ENCODE measurements around the gene NTNG1.

Gene NTNG1

GRCh38 chr1:107323784-107324183 is 182.9 kb downstream of the NTNG1 start:
- no peak for TF ChIP-seq FOXP2 (optimal IDR thresholded peaks at IDR 0.05; ENCODE audit: borderline replicate concordance, extremely low read depth, extremely low read length, insufficient read depth)

- TF ChIP-seq SIN3A (IDR thresholded peaks at IDR 0.05; ENCODE audit: borderline replicate concordance, insufficient read depth, low read length) (no peak), TAF1 (IDR thresholded peaks at IDR 0.05; ENCODE audit: borderline replicate concordance, insufficient read depth, low read length) (no peak), FOXP2 (optimal IDR thresholded peaks at IDR 0.05; ENCODE audit: borderline replicate concordance, extremely low read depth, extremely low read length, insufficient read depth) (no peak), POLR2AphosphoS5 (IDR thresholded peaks at IDR 0.05; ENCODE audit: low read depth, low read length) (no peak)
- TF ChIP-seq, protein P1, sequence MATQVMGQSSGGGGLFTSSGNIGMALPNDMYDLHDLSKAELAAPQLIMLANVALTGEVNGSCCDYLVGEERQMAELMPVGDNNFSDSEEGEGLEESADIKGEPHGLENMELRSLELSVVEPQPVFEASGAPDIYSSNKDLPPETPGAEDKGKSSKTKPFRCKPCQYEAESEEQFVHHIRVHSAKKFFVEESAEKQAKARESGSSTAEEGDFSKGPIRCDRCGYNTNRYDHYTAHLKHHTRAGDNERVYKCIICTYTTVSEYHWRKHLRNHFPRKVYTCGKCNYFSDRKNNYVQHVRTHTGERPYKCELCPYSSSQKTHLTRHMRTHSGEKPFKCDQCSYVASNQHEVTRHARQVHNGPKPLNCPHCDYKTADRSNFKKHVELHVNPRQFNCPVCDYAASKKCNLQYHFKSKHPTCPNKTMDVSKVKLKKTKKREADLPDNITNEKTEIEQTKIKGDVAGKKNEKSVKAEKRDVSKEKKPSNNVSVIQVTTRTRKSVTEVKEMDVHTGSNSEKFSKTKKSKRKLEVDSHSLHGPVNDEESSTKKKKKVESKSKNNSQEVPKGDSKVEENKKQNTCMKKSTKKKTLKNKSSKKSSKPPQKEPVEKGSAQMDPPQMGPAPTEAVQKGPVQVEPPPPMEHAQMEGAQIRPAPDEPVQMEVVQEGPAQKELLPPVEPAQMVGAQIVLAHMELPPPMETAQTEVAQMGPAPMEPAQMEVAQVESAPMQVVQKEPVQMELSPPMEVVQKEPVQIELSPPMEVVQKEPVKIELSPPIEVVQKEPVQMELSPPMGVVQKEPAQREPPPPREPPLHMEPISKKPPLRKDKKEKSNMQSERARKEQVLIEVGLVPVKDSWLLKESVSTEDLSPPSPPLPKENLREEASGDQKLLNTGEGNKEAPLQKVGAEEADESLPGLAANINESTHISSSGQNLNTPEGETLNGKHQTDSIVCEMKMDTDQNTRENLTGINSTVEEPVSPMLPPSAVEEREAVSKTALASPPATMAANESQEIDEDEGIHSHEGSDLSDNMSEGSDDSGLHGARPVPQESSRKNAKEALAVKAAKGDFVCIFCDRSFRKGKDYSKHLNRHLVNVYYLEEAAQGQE (IDR thresholded peaks at IDR 0.05; ENCODE audit: insufficient read depth in 1 of 2, low read depth in 2 of 2, low read length in 2 of 2): no peak
Observed at GRCh38 chr1:107326824-107327445, 186.1 kb downstream of the NTNG1 start.

DNA sequence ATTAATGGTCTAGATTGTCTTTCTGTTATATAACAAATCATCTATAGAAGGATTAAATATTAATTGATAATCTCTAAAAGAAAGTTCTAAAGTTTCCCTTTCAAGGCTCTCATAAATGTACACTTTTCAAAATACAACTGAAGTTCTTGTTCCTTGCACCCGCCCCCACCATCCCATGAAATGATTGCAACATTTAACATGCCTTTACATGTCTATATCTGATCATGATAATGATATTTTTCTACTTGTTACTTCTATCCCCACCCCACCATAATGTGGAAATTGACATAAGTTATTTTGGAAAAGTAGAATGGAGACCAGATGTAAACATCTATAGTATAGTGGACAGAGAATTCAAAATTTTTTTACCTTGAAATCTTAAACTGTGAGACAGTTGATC is 186.6 kb downstream of the NTNG1 start:
- TF ChIP-seq SIN3A (IDR thresholded peaks at IDR 0.05; ENCODE audit: borderline replicate concordance, insufficient read depth, low read length) (no peak), POLR2AphosphoS5 (IDR thresholded peaks at IDR 0.05; ENCODE audit: low read depth, low read length) (no peak), FOXP2 (optimal IDR thresholded peaks at IDR 0.05; ENCODE audit: borderline replicate concordance, extremely low read depth, extremely low read length, insufficient read depth) (no peak), TAF1 (IDR thresholded peaks at IDR 0.05; ENCODE audit: borderline replicate concordance, insufficient read depth, low read length) (no peak)

DNA sequence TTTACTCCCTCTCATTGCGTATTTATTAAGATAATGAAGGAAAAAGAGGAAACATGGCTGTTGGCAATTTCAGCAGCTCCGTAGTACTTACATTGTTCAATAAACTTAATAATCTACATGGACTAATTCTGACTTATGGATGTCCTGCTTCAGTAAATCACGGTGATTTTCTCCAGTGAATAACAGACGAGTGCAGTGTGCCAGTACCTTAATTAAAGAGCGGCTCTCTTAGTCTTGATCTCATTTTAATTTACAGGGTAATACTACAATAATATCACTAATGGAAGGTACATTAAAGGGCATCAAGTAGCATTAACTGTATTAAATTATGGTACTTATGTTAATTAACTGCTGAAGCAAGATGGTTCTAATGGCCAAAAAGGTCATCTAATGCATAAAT is 187.2 kb downstream of the NTNG1 start:
- TF ChIP-seq, protein P1 (IDR thresholded peaks at IDR 0.05; ENCODE audit: insufficient read depth in 1 of 2, low read depth in 2 of 2, low read length in 2 of 2): no peak
- no peak for TF ChIP-seq POLR2AphosphoS5 (IDR thresholded peaks at IDR 0.05; ENCODE audit: low read depth, low read length)
- TF ChIP-seq SIN3A (IDR thresholded peaks at IDR 0.05; ENCODE audit: borderline replicate concordance, insufficient read depth, low read length): no peak
- no peak for TF ChIP-seq FOXP2 (optimal IDR thresholded peaks at IDR 0.05; ENCODE audit: borderline replicate concordance, extremely low read depth, extremely low read length, insufficient read depth)
- no peak for TF ChIP-seq TAF1 (IDR thresholded peaks at IDR 0.05; ENCODE audit: borderline replicate concordance, insufficient read depth, low read length)

DNA sequence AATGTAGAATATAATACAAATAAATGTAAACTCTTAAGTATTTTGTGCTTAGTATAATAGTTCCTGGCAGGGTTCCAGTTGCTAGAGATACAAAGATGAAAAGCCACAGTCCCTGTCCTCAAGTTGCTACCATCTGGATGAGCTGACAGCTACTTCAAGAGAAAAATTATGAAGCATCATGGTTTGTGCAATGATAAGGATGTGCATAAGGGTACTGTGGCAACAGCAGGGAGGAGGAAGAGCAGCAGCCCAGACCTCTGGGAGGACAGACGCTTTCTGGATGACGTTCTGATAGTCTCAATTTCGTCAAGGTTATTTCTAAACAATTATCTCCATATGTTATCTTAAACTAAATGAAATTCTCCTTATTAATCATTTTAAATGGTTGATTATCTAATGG is 198.9 kb downstream of the NTNG1 start:
- no peak for TF ChIP-seq FOXP2 (optimal IDR thresholded peaks at IDR 0.05; ENCODE audit: borderline replicate concordance, extremely low read depth, extremely low read length, insufficient read depth)
- TF ChIP-seq, protein P1 (IDR thresholded peaks at IDR 0.05; ENCODE audit: insufficient read depth in 1 of 2, low read depth in 2 of 2, low read length in 2 of 2): no peak
- TF ChIP-seq POLR2AphosphoS5 (IDR thresholded peaks at IDR 0.05; ENCODE audit: low read depth, low read length): no peak
- no peak for TF ChIP-seq TAF1 (IDR thresholded peaks at IDR 0.05; ENCODE audit: borderline replicate concordance, insufficient read depth, low read length)
- no peak for TF ChIP-seq SIN3A (IDR thresholded peaks at IDR 0.05; ENCODE audit: borderline replicate concordance, insufficient read depth, low read length)

DNA sequence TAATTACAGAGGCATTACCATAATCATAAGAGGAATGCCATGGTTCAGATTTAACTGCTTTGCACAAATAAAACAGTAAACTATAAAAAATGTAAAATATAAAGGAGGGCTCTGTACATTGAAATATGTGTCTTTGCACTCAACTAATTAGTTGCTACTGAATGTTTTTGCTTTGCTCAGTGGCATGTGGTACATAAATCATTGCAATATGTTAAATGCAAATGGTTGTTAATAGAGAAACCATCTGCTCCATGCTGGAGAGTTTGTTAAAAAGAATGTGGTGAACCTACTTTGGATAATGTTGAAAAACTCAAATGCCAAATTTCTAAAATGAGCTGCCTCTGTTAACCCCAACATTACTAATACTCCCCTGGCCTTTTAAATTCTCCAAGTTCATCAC is 201.5 kb downstream of the NTNG1 start:
- TF ChIP-seq SIN3A (IDR thresholded peaks at IDR 0.05; ENCODE audit: borderline replicate concordance, insufficient read depth, low read length) (no peak), FOXP2 (optimal IDR thresholded peaks at IDR 0.05; ENCODE audit: borderline replicate concordance, extremely low read depth, extremely low read length, insufficient read depth) (no peak), POLR2AphosphoS5 (IDR thresholded peaks at IDR 0.05; ENCODE audit: low read depth, low read length) (no peak), TAF1 (IDR thresholded peaks at IDR 0.05; ENCODE audit: borderline replicate concordance, insufficient read depth, low read length) (no peak)
- TF ChIP-seq, protein P1 (IDR thresholded peaks at IDR 0.05; ENCODE audit: insufficient read depth in 1 of 2, low read depth in 2 of 2, low read length in 2 of 2): no peak
